Neural crest cell (in vitro differentiated cells): ENCODE measurements around the gene NT5C1A. TPM values are rescaled to one million over a fixed set of nuclear protein-coding genes. Genes with fewer than 3 reads are reported as not detected.
A peak's percentile ranks its signal among the peaks of the same experiment; 100 is the strongest.

Experiments used
- DNase-seq: peaks from one replicate; pipeline ENCODE4 v3.0.0; 2021; ENCODE audit warnings: low read depth, mixed read lengths, low spot score
- H3K27ac Mint-ChIP-seq: one replicate; pipeline ENCODE4 v1.8.0; 2021; ENCODE audit warnings: mild to moderate bottlenecking, mixed read lengths; ENCODE audit not compliant: unreplicated experiment
- H3K27me3 Mint-ChIP-seq: 2 replicates; pipeline ENCODE4 v1.8.0; 2021; ENCODE audit warnings: low read depth, mild to moderate bottlenecking, mixed read lengths
- H3K36me3 Mint-ChIP-seq: 2 replicates; pipeline ENCODE4 v1.8.0; 2021; ENCODE audit warnings: low read depth, mild to moderate bottlenecking, mixed read lengths
- H3K4me1 Mint-ChIP-seq: 2 replicates; pipeline ENCODE4 v1.8.0; 2021; ENCODE audit warnings: mixed read lengths
- H3K4me3 Mint-ChIP-seq: one replicate; pipeline ENCODE4 v1.8.0; 2021; ENCODE audit warnings: mild to moderate bottlenecking, mixed read lengths
- H3K9me3 Mint-ChIP-seq: 2 replicates; pipeline ENCODE4 v1.8.0; 2021; ENCODE audit warnings: mixed read lengths
- total RNA-seq: library from RNA; stranded (reverse); gene quantifications from 2 replicates; pipeline ENCODE4 v1.2.1, GENCODE V29; 2021
- TF ChIP-seq, protein P1 (sequence below): fragments of 200-600 bp; sonication (generic); conservative IDR thresholded peaks from 2 replicates; pipeline ENCODE4 v1.5.0; 2021; ENCODE audit warnings: antibody characterized with exemption, mild to moderate bottlenecking

The NT5C1A gene
- total RNA-seq, 1 donor from 2014 or later: not detected

DNA sequence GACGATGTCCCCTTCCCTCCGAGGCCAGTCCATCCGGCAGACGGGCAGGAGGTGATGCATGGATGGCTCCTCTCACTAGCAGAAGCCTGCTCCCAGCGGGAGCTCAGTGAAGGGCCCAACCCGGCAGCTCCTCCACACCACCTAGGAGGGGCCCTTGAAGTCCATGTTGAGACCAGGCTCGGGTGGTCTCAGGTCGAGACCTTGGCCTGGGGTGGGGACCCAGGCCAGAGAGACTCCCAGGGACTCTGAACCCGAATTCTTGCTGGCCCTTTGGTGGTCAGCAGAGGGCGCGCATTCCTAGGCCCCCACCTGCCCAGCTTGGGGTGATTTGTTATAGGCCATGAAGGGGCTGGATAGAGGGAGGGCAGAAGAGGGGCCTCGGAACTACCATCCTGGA, 642 bp upstream of the NT5C1A start:
- Mint-ChIP-seq H3K4me1 (peaks cover 6% of the 10 kb centered on the region), H3K9me3 (no peaks in the 10 kb centered on the region), H3K4me3 (peak overlapping the region; percentile 78), H3K36me3 (no peaks in the 10 kb centered on the region), H3K27ac (no peak overlapping the region), H3K27me3 (peaks cover 65% of the 10 kb centered on the region)
- no peak for DNase-seq
- TF ChIP-seq, protein P1, sequence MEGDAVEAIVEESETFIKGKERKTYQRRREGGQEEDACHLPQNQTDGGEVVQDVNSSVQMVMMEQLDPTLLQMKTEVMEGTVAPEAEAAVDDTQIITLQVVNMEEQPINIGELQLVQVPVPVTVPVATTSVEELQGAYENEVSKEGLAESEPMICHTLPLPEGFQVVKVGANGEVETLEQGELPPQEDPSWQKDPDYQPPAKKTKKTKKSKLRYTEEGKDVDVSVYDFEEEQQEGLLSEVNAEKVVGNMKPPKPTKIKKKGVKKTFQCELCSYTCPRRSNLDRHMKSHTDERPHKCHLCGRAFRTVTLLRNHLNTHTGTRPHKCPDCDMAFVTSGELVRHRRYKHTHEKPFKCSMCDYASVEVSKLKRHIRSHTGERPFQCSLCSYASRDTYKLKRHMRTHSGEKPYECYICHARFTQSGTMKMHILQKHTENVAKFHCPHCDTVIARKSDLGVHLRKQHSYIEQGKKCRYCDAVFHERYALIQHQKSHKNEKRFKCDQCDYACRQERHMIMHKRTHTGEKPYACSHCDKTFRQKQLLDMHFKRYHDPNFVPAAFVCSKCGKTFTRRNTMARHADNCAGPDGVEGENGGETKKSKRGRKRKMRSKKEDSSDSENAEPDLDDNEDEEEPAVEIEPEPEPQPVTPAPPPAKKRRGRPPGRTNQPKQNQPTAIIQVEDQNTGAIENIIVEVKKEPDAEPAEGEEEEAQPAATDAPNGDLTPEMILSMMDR: peak; percentile 48

DNA sequence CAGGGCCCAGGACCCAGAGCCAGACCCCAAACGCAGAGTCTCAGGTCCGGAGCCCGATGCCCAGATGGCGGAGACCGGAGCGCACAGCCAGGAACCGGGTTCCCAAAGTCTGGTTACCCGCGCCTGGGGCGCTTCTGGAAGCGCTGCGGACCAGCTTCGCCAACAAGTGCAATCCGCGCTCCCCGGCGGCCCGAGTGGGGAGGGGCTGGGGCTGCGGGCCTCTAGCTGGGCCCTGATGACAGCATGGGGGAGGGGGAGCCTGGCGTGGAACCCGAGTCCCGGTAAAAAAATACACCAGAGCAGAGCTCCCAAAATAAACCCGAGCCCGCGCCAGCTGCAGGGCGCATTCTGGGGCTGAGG, 494 bp downstream of the NT5C1A start:
- H3K36me3 Mint-ChIP-seq: no peaks in the 10 kb centered on the region
- H3K27me3 Mint-ChIP-seq: peaks cover 68% of the 10 kb centered on the region
- peaks cover 1% of the 10 kb centered on the region for H3K4me1 Mint-ChIP-seq
- no peak for DNase-seq
- TF ChIP-seq, protein P1: no peak
- peak overlapping the region; percentile 15 for H3K4me3 Mint-ChIP-seq
- H3K9me3 Mint-ChIP-seq: no peaks in the 10 kb centered on the region
- no peak overlapping the region for H3K27ac Mint-ChIP-seq

DNA sequence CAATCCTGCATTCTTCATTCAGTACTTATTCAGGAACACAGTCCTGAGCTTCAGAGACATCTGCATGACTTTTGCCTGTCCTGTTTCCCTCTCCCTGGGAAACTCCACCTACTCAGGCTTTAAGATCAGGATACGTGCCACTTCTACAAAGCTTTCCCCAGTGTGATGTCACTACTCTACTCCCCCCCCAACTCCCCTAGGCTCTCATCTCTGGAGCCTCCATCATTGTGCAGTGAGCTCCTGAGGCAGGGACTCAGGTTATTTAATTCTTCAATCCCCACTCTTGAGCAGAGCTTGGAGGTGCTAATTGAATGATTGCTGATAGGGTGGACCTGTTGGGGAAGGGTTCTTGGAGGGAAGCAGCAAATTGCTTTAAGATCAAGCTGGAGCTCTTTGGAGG, 1.2 kb downstream of the NT5C1A start:
- H3K27me3 Mint-ChIP-seq: peaks cover 74% of the 10 kb centered on the region
- H3K36me3 Mint-ChIP-seq: no peaks in the 10 kb centered on the region
- H3K4me3 Mint-ChIP-seq: peak overlapping the region; percentile 16
- H3K9me3 Mint-ChIP-seq: no peaks in the 10 kb centered on the region
- no peak for DNase-seq
- TF ChIP-seq, protein P1: no peak
- H3K4me1 Mint-ChIP-seq: no peaks in the 10 kb centered on the region
- H3K27ac Mint-ChIP-seq: no peak overlapping the region

DNA sequence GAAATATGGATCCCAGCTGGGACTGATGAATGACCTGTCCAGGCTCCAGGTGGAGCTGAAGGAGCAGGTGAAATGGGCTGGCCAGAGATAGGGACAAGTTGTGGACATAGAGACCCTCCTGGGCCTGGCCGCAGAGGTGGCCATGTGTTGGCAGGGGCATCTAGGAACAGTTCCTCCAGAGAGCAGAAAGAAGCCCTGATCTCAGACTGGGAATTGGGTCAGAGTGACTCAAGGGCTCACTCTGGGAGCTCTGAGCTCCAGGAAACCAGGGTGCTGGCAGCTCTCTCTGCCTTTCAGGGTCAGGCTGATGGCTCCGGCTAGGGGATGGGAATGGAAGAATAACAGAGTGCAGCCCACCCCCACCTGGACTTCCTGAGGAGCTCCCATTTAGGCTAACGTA, 3.0 kb downstream of the NT5C1A start:
- no peak for DNase-seq
- TF ChIP-seq, protein P1: no peak
- Mint-ChIP-seq H3K36me3 (no peaks in the 10 kb centered on the region), H3K27me3 (peaks cover 68% of the 10 kb centered on the region), H3K4me1 (no peaks in the 10 kb centered on the region), H3K27ac (no peak overlapping the region), H3K4me3 (peak overlapping the region; percentile 41), H3K9me3 (no peaks in the 10 kb centered on the region)

DNA sequence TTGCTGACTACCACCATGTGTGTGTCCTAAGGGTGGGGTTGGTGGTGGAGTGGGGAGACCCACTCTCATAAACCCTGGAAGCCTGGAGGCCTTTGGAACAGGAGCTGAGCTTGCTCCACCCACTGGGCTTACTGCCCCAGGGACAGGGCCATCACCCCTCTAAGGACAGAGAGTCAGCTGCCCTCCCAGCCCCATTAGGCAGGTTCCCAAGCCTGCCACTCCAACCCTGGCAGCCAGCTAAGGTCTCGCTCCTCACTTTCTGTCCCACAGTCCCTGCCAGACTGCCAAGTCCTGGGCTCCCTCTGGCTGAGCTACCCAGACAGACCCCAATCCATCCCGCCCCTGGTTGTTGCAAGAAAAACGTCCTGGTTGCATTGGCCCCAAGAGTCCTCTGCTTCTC, 3.8 kb downstream of the NT5C1A start:
- Mint-ChIP-seq H3K4me1 (no peaks in the 10 kb centered on the region), H3K4me3 (no peak overlapping the region), H3K27ac (peak overlapping the region; percentile 23), H3K36me3 (no peaks in the 10 kb centered on the region), H3K9me3 (no peaks in the 10 kb centered on the region), H3K27me3 (peaks cover 60% of the 10 kb centered on the region)
- TF ChIP-seq, protein P1: no peak
- DNase-seq: no peak

DNA sequence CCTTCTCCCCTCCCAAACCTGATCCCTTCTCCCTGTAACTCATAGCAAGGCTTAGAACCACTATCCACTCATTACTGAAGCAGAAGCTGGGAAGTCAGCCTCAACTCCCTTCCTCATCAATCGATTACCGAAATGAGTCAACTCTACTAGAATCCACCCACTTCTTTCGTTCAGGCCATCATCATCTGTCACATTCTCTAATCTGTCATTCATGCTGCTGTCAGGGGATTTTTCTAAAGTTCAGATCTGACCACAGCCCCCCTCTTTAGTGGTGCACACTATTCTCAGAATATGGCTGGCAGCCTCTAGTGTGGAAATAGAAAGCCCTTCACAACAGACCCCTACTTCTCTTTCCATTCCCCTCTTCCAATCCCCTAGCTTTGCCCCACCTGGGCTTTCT, 5.1 kb downstream of the NT5C1A start:
- peaks cover 49% of the 10 kb centered on the region for H3K27me3 Mint-ChIP-seq
- no peaks in the 10 kb centered on the region for H3K4me1 Mint-ChIP-seq
- H3K9me3 Mint-ChIP-seq: no peaks in the 10 kb centered on the region
- DNase-seq: no peak
- no peak overlapping the region for H3K4me3 Mint-ChIP-seq
- TF ChIP-seq, protein P1: no peak
- no peaks in the 10 kb centered on the region for H3K36me3 Mint-ChIP-seq
- H3K27ac Mint-ChIP-seq: no peak overlapping the region
